Skeletal muscle cell (primary cell): ENCODE measurements around the gene PAX8.

Source experiments
- DNase-seq: peaks from one replicate; pipeline ENCODE4 v3.0.0-alpha.2; 2010; ENCODE audit warnings: low read depth
- H3K4me3 ChIP-seq: 2 replicates; pipeline ENCODE4 v1.5.1; 2011; ENCODE audit warnings: low read depth, mild to moderate bottlenecking, control low read depth, low read length, moderate library complexity

The PAX8 gene

GRCh38 chr2:113213061-113213930 is 65.4 kb downstream of the PAX8 start:
- no peak for DNase-seq
- H3K4me3 ChIP-seq, result no peak overlapping the region

DNA sequence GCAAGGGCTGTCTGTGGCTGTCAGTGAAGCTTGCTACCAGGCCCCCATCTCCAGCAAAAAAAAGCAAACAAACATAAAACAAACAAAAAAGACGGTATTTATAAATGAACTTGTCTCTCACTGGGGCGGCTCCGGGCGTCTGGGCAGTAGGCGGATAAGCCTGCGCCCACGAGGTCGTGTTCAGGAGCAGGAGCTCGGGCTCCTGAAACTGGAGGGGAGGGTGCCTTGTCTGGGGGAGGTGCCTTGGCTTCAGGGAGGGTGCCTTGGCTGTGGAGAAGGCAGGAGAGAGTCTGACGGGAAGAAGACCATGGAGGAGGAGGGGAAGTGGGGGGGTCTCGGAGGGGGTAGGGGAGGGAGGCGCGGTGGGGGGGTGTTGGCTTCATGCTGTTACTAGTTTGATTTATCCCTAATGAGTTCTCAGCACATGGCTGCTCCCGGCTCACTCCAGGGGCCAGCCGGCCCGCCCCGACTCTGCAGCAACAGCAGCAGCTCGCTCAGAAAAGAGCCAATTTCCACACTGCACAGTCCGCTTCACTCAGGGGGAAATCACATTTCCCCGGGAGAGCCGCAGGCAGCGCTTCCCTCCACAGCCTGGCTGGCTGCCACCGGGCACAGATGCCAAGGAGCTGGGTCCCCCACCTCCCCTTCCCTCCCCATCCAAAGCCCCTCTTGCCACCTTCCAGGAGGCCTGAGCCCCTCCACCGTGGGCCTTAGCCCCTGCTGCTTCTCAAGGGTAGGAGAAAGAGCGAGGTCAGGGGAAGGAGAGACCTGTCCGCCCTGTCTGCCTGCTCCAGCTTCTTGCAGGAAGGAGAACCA is 66.3 kb downstream of the PAX8 start:
- no peak overlapping the region for H3K4me3 ChIP-seq
- DNase-seq, result no peak

GRCh38 chr2:113211226-113212105 is 67.3 kb downstream of the PAX8 start:
- no peak overlapping the region for H3K4me3 ChIP-seq
- DNase-seq, result no peak

DNA sequence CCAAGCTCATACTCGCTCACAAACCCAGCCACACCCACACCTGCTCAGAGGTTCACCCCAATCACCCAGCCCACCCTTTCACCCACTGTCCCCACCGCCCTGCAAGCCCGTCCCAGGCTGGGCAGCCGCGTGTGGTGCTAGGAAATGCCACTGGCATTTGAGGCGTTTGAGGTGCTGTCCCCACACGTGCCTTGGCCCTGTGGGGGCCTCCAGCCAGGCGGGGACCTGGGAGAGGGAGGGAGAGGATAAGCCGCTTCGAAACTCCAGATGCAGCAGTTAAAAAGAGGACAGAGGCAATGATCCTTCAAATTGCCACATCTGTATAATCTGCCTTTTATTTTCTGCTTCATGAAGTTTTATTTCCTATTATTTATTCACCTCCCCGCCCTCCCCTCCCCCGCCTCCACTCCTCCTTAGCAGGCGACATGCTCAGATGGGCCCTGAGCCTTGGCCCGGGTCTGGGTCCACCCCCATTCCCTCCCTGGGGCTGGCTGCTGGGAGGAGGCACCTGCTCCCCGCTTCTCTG is 69.0 kb downstream of the PAX8 start:
- DNase-seq, result no peak
- no peak overlapping the region for H3K4me3 ChIP-seq

DNA sequence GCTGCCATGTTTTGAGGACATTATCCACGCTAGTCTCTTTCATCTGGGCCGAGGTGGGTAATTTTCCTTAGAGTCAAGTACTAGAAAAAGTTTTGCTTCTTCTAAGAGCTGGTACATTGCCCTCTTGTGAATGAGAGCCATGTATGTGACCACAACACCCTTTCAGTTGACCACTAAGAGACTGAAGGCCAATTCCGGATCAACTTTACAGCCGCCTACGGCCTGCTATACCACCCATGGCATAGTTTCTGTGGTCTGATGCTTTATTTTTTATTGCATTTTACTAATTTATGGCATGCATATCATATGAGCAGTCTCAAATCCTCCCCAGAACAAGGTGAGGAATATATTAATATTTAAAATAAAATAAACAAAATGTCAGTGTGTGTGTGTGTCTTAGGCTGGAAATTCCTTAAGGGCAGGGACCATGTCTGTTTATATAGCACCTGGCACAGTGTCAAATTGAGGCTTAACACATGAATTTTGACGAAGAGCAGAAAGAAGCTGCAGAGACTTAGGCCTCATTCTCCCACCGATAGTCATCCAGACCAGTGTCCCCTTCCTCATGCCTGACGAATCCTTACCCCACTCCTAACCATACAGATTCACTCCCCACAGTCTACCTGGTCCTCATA is 69.6 kb downstream of the PAX8 start:
- no peak for DNase-seq
- no peak overlapping the region for H3K4me3 ChIP-seq

DNA sequence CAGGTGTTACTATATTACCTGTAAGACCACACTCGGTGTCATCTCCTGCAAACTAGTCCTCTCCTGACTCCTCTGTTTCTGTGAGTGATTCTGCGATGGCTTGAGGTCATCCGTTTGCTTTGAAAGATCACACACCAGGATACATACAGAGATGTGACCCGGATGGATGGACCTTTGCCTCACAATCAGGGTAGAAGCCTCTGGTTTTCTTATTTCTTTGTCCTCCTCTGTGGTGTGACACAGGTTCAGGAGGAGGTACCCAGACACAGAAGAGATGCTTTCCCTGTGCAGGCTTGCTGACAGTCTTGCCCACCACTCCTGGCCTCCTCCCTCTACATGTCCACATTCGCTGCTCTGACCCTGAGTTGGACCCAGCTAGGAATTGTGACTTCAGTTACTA is 70.3 kb downstream of the PAX8 start:
- DNase-seq, result no peak
- no peak overlapping the region for H3K4me3 ChIP-seq

- H3K4me3 ChIP-seq, result no peak overlapping the region
- DNase-seq, result no peak
These were observed 71.7 kb downstream of the PAX8 start for GRCh38 chr2:113207021-113207420.

GRCh38 chr2:113206251-113206650 is 72.5 kb downstream of the PAX8 start:
- H3K4me3 ChIP-seq, result no peak overlapping the region
- DNase-seq, result no peak

DNA sequence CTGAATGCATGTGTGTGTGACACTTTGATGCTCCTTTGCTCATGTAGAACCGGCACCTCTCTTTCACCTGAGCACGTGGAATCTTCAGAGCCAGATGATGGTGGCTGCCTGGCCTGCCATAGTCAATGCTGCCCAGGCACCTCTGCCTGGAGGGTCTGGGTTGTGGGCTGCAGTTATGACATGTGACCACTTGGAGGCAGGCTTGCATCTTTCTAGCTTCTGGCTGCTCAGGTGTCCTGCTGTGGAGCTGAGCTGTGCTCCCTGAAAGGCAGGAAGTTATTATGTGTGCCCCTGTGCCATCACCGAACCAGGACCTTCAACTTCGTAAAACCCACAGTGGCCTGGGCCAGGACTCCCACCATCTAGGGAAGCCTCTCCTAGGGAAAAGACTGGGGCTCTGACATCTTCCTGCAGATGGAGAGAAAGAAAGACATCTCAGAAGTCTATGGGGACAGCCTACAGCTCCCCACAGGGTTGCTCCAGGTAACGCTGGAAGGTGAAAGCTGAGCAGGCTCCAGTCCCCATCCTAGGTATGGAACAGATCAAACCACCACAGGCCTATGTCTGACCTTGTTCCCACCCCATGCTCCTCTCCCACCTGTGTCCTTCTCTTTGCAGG is 74.7 kb downstream of the PAX8 start:
- no peak for DNase-seq
- H3K4me3 ChIP-seq, result no peak overlapping the region

DNA sequence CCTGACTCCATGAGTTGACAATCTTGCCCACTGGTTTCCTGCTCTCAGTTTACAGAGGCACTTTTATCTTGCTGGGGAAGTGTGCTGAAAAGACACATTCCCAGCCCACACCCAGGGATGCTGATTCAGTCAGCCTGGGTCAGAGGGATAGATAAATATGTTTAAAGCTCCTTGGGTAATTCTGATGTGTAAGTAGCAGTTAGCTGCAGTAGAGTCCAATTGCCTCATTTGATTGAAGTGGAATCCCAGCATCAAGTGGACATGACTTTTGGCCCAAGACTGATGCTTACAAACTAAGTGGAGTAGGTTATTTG is 75.5 kb downstream of the PAX8 start:
- no peak for DNase-seq
- H3K4me3 ChIP-seq, result no peak overlapping the region

DNA sequence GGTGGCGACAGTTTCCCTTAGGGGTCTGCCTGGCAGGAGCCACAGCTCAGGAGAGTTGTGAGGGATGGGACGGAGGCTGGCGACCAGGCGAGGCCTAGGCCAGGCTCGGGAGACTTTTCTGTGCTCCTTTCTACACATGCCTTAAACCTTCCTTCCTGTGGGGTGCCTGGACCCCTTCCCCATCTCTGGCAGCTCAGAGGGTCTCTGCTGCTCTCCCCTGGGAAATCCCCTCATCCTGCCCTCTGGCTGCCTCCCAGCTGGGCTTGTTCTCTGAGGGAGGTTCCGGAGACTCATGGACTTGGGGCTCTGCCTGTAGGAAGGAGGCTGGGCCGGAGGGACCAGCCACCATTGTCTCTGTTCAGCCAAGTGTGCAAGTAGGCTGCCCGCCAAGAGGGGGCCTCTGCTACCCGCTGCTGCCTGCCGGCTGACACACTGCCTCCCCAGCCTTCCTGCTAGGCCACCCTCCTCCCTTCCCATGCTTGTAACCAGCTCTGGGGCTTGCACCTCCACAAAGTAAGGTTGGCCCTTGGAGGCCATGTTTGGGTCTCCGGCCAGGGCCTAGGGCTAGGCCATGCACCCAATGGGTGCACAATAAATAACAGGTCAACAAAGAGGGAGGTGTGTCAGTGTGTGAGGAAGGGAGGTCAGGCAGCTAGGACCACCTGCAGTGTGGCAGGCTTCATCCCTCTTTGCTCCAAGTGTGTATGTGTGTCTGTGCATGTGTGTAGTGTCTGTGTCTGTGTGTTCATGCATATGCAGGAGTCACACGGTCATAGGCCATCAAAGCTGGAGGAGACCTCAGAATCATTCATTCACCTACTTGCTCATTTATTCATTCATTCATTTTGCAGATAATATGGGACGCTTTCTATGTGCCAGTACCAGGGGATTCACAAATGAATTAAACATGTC is 76.2 kb downstream of the PAX8 start:
- no peak overlapping the region for H3K4me3 ChIP-seq
- DNase-seq, result no peak

DNA sequence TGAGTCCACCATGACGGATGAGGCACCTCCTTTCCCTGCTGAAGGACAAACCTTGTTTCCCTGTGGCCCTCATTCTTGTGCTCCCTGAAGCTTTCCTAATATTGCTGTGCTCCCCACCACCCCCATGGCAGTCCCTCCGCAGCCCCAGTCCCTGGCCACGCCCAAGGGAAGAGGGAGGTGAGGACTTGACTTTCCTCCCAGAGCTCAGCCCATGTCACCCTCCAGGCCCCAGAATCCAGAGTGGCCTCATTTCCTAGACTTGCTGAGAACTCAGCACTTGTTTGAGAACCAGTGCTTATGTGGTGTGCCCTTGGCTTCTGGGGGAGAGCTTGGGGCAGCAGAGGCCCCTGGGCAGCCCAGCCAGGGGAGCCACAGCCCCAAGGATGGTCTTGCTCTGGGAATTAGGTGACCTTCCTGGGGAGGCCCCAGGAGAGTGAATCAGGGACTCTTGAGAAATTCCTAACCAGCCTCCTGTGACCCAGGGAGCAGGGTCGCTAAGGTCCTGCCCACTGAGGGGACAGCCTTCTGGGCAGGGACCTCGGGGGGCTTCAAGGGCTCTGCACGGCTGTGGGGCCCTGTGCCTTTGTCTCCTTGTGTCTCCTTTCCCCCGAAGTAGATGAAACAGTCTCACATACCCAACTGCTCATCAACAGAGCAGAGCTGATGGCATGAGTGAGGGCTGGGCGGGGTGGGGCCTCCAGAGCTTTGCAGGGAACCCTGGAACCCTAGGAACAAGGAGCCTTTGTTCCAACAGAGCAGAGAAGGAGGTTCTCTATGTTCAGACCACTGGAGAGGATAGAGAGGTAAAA is 77.0 kb downstream of the PAX8 start:
- no peak overlapping the region for H3K4me3 ChIP-seq
- no peak for DNase-seq

DNA sequence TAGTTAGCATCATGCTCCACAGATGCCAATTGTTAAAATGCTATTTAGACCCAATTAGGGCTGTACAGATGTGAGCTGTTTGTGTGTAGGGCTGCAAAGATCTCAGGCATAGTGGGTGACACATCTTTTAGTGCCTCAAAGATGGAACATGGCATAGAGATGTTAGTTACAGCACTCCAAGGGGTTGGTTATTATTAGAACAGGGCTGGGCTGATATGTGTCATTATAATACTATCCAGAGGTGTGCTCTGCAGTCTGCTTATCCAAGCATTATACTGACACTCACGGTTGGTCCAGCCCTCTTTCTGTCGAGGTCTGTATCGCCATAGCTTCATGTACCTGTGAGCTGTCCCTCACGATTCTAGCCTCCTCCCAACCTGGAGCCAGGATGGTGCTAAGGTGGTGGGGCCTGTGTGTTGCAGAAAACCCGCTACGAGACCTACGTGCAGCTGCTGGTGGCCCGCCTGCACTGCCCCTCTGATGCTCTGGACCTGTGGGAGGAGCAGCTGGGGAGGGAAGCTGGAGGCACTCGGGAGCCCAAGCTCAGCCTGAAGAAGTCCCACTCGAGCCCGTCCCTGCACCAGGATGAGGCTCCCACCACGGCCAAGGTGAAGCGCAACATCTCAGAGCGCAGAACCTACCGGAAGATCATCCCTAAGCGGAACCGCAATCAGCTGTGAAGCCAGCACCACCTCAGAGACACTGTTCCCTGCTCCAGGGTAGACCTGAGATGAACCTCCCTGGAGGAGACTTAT is 77.8 kb downstream of the PAX8 start:
- no peak for DNase-seq
- H3K4me3 ChIP-seq, result no peak overlapping the region

- DNase-seq, result no peak
- no peak overlapping the region for H3K4me3 ChIP-seq
These were observed 78.5 kb downstream of the PAX8 start for GRCh38 chr2:113200236-113200635.

DNA sequence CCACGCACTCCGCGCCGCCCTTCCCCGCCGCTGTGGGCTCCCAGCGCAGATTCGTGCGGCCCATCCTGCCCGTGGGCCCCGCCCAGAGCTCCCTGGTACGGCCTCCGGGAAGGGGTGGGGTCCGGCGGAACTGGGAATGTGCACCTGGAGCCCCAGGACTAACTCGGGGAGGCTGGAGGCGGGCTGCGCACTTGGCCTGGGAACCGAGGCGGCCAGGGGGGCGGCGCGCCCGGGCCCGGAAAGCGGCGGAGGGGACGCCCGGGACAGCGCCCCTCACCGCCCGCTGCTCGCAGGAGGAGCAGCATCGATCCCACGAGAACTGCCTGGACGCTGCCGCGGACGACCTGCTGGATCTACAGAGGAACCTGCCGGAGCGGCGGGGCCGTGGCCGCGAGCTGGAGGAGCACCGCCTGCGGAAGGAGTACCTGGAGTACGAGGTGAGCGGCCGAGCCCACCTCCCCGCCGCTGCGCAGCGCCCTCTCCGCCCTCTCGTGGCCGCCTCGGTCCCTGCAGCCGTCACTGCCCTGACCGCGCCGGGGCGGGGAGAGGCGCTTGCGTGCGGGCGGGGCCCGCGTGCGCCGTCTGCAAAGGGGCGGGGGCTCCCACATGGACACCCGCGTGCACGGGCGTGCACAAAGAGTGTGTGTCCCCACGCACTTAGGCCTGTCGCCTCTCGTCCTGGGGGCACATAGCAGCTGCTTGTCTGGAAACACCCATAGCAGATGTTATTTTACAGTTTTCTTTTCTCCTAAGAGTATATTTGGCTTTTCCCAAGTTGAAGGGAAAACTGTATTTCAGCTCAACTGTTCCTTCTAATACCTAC is 79.7 kb downstream of the PAX8 start:
- no peak for DNase-seq
- peak overlapping the region; percentile 74 for H3K4me3 ChIP-seq
